AG04450 (cell line): Measurements from ENCODE around the gene CANT1. TPM values are rescaled to one million over a fixed set of nuclear protein-coding genes. Genes with fewer than 3 reads are reported as not detected.

Source experiments
- CTCF ChIA-PET: fragments of 300-600, 350-600 bp; formaldehyde crosslinking; extraction: SDS; loops from one replicate; lab custom pipeline; 2022; ENCODE audit warnings: antibody characterized with exemption, inconsistent platforms; lab: Charles Lee
- POLR2A ChIA-PET: fragments of 350-600 bp; formaldehyde crosslinking; extraction: SDS; loops from one replicate; lab custom pipeline; 2021; ENCODE audit warnings: antibody characterized with exemption, inconsistent platforms; lab: Yijun Ruan, JAX
- DNase-seq: peaks from one replicate; pipeline ENCODE4 v3.0.0-alpha.2; 2011; ENCODE audit warnings: low read depth, low spot score
- H3K27ac ChIP-seq: one replicate; pipeline ENCODE4 v1.5.1; 2012; ENCODE audit warnings: low read depth, low read length, control low read depth
- H3K27me3 ChIP-seq: one replicate; pipeline ENCODE4 v1.6.0; 2012; ENCODE audit warnings: low read length; ENCODE audit not compliant: control insufficient read depth, insufficient read depth
- H3K4me3 ChIP-seq: 2 replicates; pipeline ENCODE4 v1.5.1; 2011; ENCODE audit warnings: mild to moderate bottlenecking, low read depth, low read length, control low read depth
- H3K9me3 ChIP-seq: 2 replicates; pipeline ENCODE4 v1.5.1; 2012; ENCODE audit warnings: low read length; ENCODE audit not compliant: control insufficient read depth, insufficient read depth
- polyA plus RNA-seq: library from polyadenylated mRNA; depleted of rRNA; stranded (reverse); fragments of >200 nt; gene quantifications from 2 replicates; pipeline ENCODE4 v1.2.3, GENCODE V29; 2011
- TF ChIP-seq, protein P1 (sequence below): IDR thresholded peaks from 2 replicates; pipeline ENCODE4 v1.5.1; 2011; ENCODE audit warnings: low read depth, low read length, control low read depth, inconsistent platforms

Gene CANT1
- polyA plus RNA-seq, 1 experiment: 61.6 TPM

- Histone ChIP-seq H3K27me3 (no peaks in the 10 kb centered on the region), H3K4me3 (no peak overlapping the region), H3K9me3 (no peaks in the 10 kb centered on the region; the same call in 1 of the 2 replicates), H3K27ac (peak overlapping the region; percentile 31)
- DNase-seq: no peak
- CTCF ChIA-PET: interaction anchor here (0.6 to 3.3 kb wide), 20 partner anchors 10 to 662 kb away, joined by 3 to 42 read pairs (median 7); partner anchors contain the start of gene ENGASE
- POLR2A ChIA-PET: no interaction called here
- TF ChIP-seq, protein P1, sequence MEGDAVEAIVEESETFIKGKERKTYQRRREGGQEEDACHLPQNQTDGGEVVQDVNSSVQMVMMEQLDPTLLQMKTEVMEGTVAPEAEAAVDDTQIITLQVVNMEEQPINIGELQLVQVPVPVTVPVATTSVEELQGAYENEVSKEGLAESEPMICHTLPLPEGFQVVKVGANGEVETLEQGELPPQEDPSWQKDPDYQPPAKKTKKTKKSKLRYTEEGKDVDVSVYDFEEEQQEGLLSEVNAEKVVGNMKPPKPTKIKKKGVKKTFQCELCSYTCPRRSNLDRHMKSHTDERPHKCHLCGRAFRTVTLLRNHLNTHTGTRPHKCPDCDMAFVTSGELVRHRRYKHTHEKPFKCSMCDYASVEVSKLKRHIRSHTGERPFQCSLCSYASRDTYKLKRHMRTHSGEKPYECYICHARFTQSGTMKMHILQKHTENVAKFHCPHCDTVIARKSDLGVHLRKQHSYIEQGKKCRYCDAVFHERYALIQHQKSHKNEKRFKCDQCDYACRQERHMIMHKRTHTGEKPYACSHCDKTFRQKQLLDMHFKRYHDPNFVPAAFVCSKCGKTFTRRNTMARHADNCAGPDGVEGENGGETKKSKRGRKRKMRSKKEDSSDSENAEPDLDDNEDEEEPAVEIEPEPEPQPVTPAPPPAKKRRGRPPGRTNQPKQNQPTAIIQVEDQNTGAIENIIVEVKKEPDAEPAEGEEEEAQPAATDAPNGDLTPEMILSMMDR: no peak
Measured at GRCh38 chr17:79046197-79046915, 36.8 kb upstream of the CANT1 start.

GRCh38 chr17:79045842-79046196 lies 36.3 kb upstream of the CANT1 start:
- no peak for DNase-seq

DNA sequence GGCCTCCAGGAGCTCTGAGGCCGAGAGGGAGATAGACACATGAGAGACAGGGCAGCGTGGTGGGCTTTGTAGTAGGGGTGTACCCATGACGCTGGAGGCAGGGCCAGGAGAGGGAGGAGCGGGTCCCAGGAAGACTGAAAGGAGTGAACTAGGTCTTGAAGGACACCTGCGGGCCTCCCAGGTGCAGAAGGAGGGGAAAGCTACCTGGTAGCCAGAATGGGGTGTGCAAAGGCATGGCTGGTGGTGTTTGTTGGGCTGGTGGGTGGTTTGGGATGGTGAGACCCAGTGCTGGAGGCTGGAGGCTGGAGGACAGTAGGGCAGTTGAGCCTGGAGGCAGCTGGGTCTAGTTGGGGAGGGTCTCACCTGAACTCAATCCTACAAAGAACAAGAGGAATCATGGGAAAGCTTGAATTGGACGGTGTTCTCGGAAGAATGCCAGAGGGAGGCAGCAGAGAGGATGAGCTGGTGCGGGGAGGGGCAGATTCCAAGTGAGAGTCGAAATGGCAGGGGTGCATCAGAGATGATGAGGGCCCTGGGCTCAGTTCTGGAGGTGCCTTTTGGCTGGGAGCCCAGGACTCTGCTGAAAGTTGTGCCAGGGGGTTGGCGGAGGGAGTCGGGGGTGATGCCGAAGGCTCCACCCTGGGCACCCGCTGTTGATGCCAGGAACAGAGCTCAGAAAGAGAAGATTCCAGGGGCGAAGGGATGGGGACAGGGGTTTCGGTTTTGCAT lies 35.6 kb upstream of the CANT1 start:
- Histone ChIP-seq H3K9me3 (no peaks in the 10 kb centered on the region; the same call in 1 of the 2 replicates), H3K4me3 (no peak overlapping the region), H3K27me3 (no peaks in the 10 kb centered on the region), H3K27ac (no peak overlapping the region)
- POLR2A ChIA-PET: interaction anchor here (0.6 to 0.7 kb wide), 2 partner anchors 9 to 42 kb away, joined by 4 to 5 read pairs; no protein-coding TSS in a partner anchor
- CTCF ChIA-PET: interaction anchor here (0.8 to 3.3 kb wide), 21 partner anchors 9 to 663 kb away, joined by 3 to 42 read pairs (median 7); partner anchors contain the start of gene ENGASE
- no peak for DNase-seq
- TF ChIP-seq, protein P1: no peak

More at GRCh38 chr17:79045842-79046196, 36.3 kb upstream of the CANT1 start:
- Histone ChIP-seq H3K27me3 (no peaks in the 10 kb centered on the region), H3K9me3 (no peaks in the 10 kb centered on the region; the same call in 1 of the 2 replicates), H3K27ac (no peak overlapping the region), H3K4me3 (no peak overlapping the region)
- TF ChIP-seq, protein P1: peak; percentile 97
- ChIA-PET POLR2A (interaction anchor here (0.6 kb wide), 1 partner anchor 8 kb away, joined by 4 read pairs; no protein-coding TSS in a partner anchor), CTCF (interaction anchor here (0.6 to 3.3 kb wide), 22 partner anchors 10 to 663 kb away, joined by 3 to 42 read pairs (median 6); partner anchors contain the start of gene ENGASE)

GRCh38 chr17:79044462-79044861 lies 34.9 kb upstream of the CANT1 start:
- no peak overlapping the region for H3K27ac ChIP-seq
- ChIA-PET POLR2A (no interaction called here), CTCF (interaction anchor here (1.1 to 3.3 kb wide), 7 partner anchors 11 to 348 kb away, joined by 3 to 42 read pairs (median 30); no protein-coding TSS in a partner anchor)
- TF ChIP-seq, protein P1: no peak
- DNase-seq: no peak
- H3K27me3 ChIP-seq: no peaks in the 10 kb centered on the region
- H3K4me3 ChIP-seq: no peak overlapping the region
- H3K9me3 ChIP-seq: no peaks in the 10 kb centered on the region; the same call in 1 of the 2 replicates
